ENCODE results near the gene LAMA1. TPM values are rescaled to one million over a fixed set of nuclear protein-coding genes. Genes with fewer than 3 reads are reported as not detected.
A peak's percentile ranks its signal among the peaks of the same experiment; 100 is the strongest.

Gene LAMA1
- total RNA-seq, 1 donor from 2014 or later: not detected

- H3K27ac ChIP-seq (replicated peaks): no peak overlapping the region
- intact Hi-C loops (cut with micrococcal nuclease): no loop called here
- H3K4me3 ChIP-seq: no peak overlapping the region
- H3K9me3 ChIP-seq (replicated peaks): no peaks in the 10 kb centered on the region
- no peak for TF ChIP-seq CTCF (IDR thresholded peaks at IDR 0.05; ENCODE audit: borderline replicate concordance)
- no peak for DNase-seq
- H3K4me1 ChIP-seq: no peaks in the 10 kb centered on the region
- no peaks in the 10 kb centered on the region for H3K27me3 ChIP-seq (ENCODE audit: low read depth)
- H3K36me3 ChIP-seq: no peaks in the 10 kb centered on the region
Observed at GRCh38 chr18:7023063-7023580, 94.5 kb downstream of the LAMA1 start.

GRCh38 chr18:7021994-7022840 is 95.4 kb downstream of the LAMA1 start:
- Histone ChIP-seq H3K27ac (replicated peaks) (no peak overlapping the region), H3K4me1 (no peaks in the 10 kb centered on the region), H3K27me3 (ENCODE audit: low read depth) (no peaks in the 10 kb centered on the region), H3K36me3 (no peaks in the 10 kb centered on the region), H3K4me3 (no peak overlapping the region), H3K9me3 (replicated peaks) (no peaks in the 10 kb centered on the region)
- DNase-seq: no peak
- peak; percentile 16 for TF ChIP-seq CTCF (IDR thresholded peaks at IDR 0.05; ENCODE audit: borderline replicate concordance)
- intact Hi-C loops (cut with micrococcal nuclease): no loop called here

- Histone ChIP-seq H3K36me3 (no peaks in the 10 kb centered on the region), H3K4me1 (no peaks in the 10 kb centered on the region), H3K9me3 (replicated peaks) (no peaks in the 10 kb centered on the region), H3K27me3 (ENCODE audit: low read depth) (no peaks in the 10 kb centered on the region), H3K4me3 (no peak overlapping the region), H3K27ac (replicated peaks) (no peak overlapping the region)
- intact Hi-C loops (cut with micrococcal nuclease): no loop called here
- no peak for TF ChIP-seq CTCF (IDR thresholded peaks at IDR 0.05; ENCODE audit: borderline replicate concordance)
- no peak for DNase-seq
Observed at GRCh38 chr18:7020995-7021777, 96.4 kb downstream of the LAMA1 start.

GRCh38 chr18:7017013-7017412 is 100.6 kb downstream of the LAMA1 start:
- no peaks in the 10 kb centered on the region for H3K36me3 ChIP-seq
- H3K27ac ChIP-seq (replicated peaks): no peak overlapping the region
- H3K4me3 ChIP-seq: no peak overlapping the region
- TF ChIP-seq CTCF (IDR thresholded peaks at IDR 0.05; ENCODE audit: borderline replicate concordance): no peak
- no peak for DNase-seq
- H3K9me3 ChIP-seq (replicated peaks): no peaks in the 10 kb centered on the region
- H3K27me3 ChIP-seq (ENCODE audit: low read depth): no peaks in the 10 kb centered on the region
- intact Hi-C loops (cut with micrococcal nuclease): no loop called here
- H3K4me1 ChIP-seq: no peaks in the 10 kb centered on the region

- H3K36me3 ChIP-seq: no peaks in the 10 kb centered on the region
- H3K4me1 ChIP-seq: no peaks in the 10 kb centered on the region
- peaks cover 6% of the 10 kb centered on the region for H3K27me3 ChIP-seq (ENCODE audit: low read depth)
- H3K4me3 ChIP-seq: no peak overlapping the region
- DNase-seq: no peak
- H3K27ac ChIP-seq (replicated peaks): no peak overlapping the region
- intact Hi-C loops (cut with micrococcal nuclease): no loop called here
- TF ChIP-seq CTCF (IDR thresholded peaks at IDR 0.05; ENCODE audit: borderline replicate concordance): no peak
- no peaks in the 10 kb centered on the region for H3K9me3 ChIP-seq (replicated peaks)
Observed at GRCh38 chr18:7011142-7011541, 106.5 kb downstream of the LAMA1 start.
